Skeletal muscle satellite cell (primary cell): Measurements from ENCODE around the gene SKOR1. TPM values are rescaled to one million over a fixed set of nuclear protein-coding genes. Genes with fewer than 3 reads are reported as not detected.

ENCODE experiments used
- H3K27me3 ChIP-seq: 2 replicates; pipeline ENCODE4 v1.7.0; 2013; ENCODE audit warnings: low read length; ENCODE audit not compliant: control insufficient read depth, insufficient read depth
- H3K36me3 ChIP-seq: 2 replicates; pipeline ENCODE4 v1.7.0; 2013; ENCODE audit warnings: mild to moderate bottlenecking, control low read depth, low read length; ENCODE audit not compliant: insufficient read depth
- H3K4me1 ChIP-seq: 2 replicates; pipeline ENCODE4 v1.7.0; 2013; ENCODE audit warnings: low read length; ENCODE audit not compliant: control insufficient read depth, insufficient read depth
- H3K4me2 ChIP-seq: 2 replicates; pipeline ENCODE4 v1.7.0; 2013; ENCODE audit warnings: mild to moderate bottlenecking, low read length
- H3K4me3 ChIP-seq: 2 replicates; pipeline ENCODE4 v1.7.0; 2013; ENCODE audit warnings: low read length
- H3K9ac ChIP-seq: 2 replicates; pipeline ENCODE4 v1.7.0; 2013; ENCODE audit warnings: mild to moderate bottlenecking, low read depth, low read length, moderate library complexity
- H3K9me3 ChIP-seq: replicated peaks from 2 replicates; pipeline ENCODE4 v1.7.0; 2013; ENCODE audit warnings: mild to moderate bottlenecking, control low read depth, low read length
- total RNA-seq: library from RNA; depleted of rRNA; stranded (reverse); fragments of >200 nt; gene quantifications from 2 replicates; pipeline ENCODE4 v1.2.3, GENCODE V29; 2012; rRNA removed

Gene SKOR1, protein sequence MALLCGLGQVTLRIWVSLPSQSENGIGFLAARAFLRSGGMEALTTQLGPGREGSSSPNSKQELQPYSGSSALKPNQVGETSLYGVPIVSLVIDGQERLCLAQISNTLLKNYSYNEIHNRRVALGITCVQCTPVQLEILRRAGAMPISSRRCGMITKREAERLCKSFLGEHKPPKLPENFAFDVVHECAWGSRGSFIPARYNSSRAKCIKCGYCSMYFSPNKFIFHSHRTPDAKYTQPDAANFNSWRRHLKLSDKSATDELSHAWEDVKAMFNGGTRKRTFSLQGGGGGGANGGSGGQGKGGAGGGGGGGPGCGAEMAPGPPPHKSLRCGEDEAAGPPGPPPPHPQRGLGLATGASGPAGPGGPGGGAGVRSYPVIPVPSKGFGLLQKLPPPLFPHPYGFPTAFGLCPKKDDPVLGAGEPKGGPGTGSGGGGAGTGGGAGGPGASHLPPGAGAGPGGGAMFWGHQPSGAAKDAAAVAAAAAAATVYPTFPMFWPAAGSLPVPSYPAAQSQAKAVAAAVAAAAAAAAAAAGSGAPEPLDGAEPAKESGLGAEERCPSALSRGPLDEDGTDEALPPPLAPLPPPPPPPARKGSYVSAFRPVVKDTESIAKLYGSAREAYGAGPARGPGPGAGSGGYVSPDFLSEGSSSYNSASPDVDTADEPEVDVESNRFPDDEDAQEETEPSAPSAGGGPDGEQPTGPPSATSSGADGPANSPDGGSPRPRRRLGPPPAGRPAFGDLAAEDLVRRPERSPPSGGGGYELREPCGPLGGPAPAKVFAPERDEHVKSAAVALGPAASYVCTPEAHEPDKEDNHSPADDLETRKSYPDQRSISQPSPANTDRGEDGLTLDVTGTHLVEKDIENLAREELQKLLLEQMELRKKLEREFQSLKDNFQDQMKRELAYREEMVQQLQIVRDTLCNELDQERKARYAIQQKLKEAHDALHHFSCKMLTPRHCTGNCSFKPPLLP
- total RNA-seq = under 0.01 TPM in 1 of 2 replicates, not detected in the other

DNA sequence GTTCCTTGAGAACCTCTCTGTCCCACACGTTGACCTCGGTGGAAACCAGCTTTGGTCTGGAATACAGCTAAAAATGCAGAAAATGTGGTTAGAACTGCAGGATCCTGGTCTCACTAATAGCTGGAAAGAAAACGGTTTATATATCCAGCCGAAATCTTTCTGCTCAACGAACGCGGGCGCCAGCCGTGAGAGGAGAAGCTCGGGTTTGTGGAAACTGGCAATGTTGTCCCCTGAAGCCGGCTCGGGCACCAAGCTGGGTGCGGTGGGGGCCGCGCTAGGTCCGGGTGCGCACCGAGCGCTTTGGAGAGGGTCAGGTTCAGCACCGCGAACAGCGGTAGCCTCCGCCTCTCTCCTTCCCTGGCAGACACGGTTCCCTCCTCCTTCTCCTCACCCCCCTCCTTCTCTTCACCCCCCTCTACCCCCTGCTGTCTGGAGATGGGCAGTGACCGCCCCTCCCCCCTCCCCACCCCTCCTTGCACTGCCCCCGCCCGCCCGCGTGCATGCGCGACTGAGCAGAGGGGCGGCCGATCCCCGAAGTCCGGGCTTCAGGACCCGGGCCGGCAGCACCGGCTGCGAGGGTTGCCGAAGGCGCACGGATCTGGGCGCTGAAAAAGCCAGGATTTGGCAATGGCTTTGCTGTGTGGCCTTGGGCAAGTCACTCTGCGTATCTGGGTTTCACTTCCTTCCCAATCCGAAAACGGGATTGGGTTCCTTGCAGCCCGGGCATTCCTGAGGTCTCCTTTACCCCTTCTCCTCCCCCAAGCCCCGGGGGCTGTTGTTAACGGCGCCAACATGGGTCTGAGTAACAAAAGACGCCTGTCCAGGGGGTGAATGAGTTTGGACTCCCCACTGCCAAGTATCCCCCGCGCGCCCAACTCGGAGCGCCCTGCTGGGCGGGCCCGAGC lies at the start of gene SKOR1:
Gene SKOR1, plus strand, starts transcription at position 534 of the 905 bp plus-strand sequence. Its CDS starts 94 bp downstream, at position 628.
- Histone ChIP-seq H3K27me3 (peaks cover 86% of the 10 kb centered on the region), H3K9ac (no peak within 1 kb of the TSS), H3K4me1 (peaks cover 10% of the 10 kb centered on the region), H3K4me3 (peak within 1 kb of the TSS; percentile 57), H3K4me2 (peak within 1 kb of the TSS; percentile 78), H3K9me3 (peaks cover 4% of the 10 kb centered on the region), H3K36me3 (no peaks in the 10 kb centered on the region)

DNA sequence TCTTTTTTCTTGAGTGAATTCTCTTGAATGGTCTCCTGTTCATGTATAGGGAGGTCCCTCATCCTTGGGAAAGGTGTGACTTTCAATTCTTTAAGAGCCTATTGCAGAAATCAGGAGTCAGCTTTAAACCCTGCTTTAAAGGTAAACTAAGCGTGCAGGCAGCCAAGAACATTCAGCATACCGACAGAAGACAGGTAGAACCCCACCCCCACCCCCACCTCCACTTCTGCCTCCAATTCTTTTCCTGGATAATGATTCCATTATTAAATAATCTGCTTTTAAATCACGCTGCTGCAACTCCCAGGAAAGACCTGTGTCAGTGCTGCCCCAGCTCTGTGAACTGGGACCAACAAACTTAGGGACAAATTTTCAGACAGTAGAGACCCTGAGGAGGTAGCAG lies 49.3 kb upstream of the SKOR1 start:
- Histone ChIP-seq H3K9me3 (no peaks in the 10 kb centered on the region), H3K27me3 (no peaks in the 10 kb centered on the region), H3K4me1 (peaks cover 13% of the 10 kb centered on the region), H3K9ac (no peak overlapping the region), H3K4me3 (no peak overlapping the region), H3K4me2 (peak overlapping the region; percentile 11), H3K36me3 (no peaks in the 10 kb centered on the region)

DNA sequence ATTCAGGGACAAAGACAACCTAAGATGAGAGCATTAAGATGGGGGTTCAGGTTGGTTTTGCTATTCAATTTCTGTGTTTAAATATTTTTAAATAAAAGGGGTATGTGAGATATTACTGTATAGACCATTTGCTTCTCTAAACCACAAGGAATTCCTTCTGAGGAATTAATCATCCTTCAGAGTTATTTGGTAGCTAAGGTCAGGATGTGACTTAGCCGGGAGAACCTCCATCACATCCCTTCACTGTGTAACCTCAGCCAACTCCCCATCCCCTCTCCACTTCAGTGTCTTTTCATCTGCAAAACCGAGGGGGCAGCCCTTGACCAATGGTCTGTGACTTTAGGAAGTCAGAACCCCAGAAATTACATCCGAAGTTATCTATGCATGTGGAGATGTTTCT lies 48.7 kb upstream of the SKOR1 start:
- Histone ChIP-seq H3K9me3 (no peaks in the 10 kb centered on the region), H3K4me3 (no peak overlapping the region), H3K36me3 (no peaks in the 10 kb centered on the region), H3K4me2 (peak overlapping the region; percentile 11), H3K4me1 (peaks cover 13% of the 10 kb centered on the region), H3K27me3 (no peaks in the 10 kb centered on the region), H3K9ac (no peak overlapping the region)

DNA sequence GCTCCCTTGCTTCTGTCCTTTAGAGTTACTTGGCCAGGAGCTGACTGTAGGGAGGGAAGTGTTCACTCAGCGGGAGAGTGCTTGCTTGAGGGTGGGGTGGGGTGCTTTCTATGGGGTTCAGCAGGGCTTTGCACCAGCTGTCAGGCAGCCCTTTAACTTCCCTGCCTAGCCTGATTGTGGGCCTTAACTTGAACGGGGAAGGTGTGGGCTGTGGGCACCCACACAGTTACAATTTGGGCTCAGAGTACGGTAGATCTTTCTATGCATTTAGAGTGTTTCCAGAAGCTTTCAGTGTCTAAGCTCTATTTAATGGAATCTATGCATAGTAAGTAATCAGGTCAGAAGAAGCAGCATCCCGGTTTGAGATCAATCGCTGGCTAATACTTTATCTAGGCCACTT lies 48.2 kb upstream of the SKOR1 start:
- no peaks in the 10 kb centered on the region for H3K36me3 ChIP-seq
- no peak overlapping the region for H3K9ac ChIP-seq
- no peaks in the 10 kb centered on the region for H3K9me3 ChIP-seq
- no peaks in the 10 kb centered on the region for H3K27me3 ChIP-seq
- no peak overlapping the region for H3K4me3 ChIP-seq
- H3K4me2 ChIP-seq = no peak overlapping the region
- peaks cover 13% of the 10 kb centered on the region for H3K4me1 ChIP-seq

DNA sequence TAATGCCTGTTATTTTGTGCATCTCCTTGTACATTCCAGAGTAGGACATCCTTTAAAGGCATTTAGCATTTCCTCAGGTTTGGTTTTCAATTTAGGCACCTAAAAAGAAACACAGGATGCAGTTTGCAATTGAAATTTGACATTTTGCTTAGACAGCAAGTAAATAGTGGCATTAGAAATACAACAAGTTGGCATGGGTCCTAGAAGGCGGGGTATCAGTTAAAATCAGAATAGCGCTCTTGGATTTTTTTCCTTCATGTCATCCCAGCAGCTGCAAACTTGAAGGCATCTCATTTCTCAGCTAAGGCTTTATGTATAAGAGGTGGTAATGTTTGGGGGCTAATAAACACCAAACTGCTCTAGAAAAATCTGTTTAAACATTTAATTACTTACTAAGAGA lies 47.5 kb upstream of the SKOR1 start:
- Histone ChIP-seq H3K27me3 (no peaks in the 10 kb centered on the region), H3K4me3 (no peak overlapping the region), H3K4me2 (no peak overlapping the region), H3K9ac (no peak overlapping the region), H3K36me3 (no peaks in the 10 kb centered on the region), H3K9me3 (no peaks in the 10 kb centered on the region), H3K4me1 (peaks cover 13% of the 10 kb centered on the region)

DNA sequence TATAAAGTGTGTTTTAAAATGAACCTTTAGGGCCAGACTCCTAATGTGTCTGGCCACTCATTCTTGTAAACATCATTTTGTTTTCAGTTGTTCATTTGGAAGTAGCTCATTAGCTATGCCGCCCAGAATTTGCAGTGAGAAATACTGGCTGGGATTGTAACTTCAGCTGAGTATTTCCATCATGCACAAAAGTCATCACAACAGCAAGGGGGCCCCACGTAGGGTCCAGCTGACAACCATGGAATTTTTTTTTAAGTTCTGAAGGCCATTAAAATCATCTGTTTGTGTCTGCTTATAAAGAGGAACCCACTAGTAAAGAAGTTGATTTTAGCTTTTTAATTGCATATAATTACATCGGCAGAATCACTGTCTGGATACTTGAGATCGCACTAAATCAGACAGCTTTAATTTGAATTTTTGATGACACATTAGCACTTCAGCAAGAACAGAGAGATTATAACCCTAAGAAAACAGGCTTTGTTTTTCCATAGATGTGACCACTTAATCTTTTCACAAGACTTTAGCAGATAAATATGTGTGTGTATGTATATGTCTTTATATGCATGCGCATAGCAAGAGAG lies 46.3 kb upstream of the SKOR1 start:
- peaks cover 13% of the 10 kb centered on the region for H3K4me1 ChIP-seq
- no peaks in the 10 kb centered on the region for H3K27me3 ChIP-seq
- H3K9ac ChIP-seq = no peak overlapping the region
- no peak overlapping the region for H3K4me2 ChIP-seq
- no peak overlapping the region for H3K4me3 ChIP-seq
- H3K36me3 ChIP-seq = no peaks in the 10 kb centered on the region
- H3K9me3 ChIP-seq = no peaks in the 10 kb centered on the region

DNA sequence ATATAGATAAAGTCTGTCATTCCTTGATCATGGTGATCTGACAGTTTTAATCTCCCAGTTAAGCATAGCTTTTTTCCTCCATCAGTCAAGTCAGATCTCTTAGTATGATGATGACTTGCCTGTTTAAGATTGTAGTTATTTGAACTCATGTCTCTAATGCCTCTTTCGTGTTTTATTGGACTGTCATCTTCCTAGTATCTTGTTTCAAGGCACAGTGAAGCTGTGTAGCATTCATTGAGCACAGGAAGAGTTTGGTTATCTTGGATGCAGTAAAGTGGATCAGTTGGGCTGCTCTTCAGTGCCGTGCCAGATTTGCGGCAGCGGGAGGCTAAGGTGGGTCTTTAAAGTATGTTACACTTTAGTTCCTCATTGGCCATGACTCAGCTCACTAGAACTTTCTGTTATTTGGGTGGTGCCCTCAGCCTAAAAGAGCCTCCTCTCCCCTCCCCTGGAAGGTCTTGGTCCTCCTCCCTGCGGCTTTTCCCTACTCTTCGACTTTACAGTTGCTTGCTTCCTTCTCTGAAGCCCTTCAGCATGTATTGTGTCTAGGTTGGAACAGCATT lies 45.7 kb upstream of the SKOR1 start:
- Histone ChIP-seq H3K36me3 (no peaks in the 10 kb centered on the region), H3K4me3 (no peak overlapping the region), H3K4me2 (no peak overlapping the region), H3K9ac (no peak overlapping the region), H3K9me3 (no peaks in the 10 kb centered on the region), H3K27me3 (no peaks in the 10 kb centered on the region), H3K4me1 (peaks cover 13% of the 10 kb centered on the region)

DNA sequence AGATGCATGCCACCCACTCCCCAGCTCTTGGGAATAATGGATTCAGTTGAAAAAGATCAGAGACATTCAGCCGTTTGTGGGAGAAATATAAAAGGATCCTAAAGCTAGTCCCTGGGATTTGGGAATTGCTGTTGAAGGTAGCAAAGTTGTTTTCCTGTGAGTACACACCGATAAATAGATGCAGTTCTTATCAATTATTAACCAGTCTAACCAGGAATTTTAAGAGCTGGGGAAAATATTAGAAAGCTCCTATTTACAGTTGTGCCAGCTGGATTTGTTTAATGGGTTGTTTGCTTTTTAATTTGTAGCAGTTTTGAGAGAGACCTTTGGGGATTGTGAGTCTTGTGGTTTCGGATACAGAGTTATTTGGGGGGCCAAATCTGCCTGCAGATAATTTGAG lies 44.2 kb upstream of the SKOR1 start:
- no peak overlapping the region for H3K9ac ChIP-seq
- H3K9me3 ChIP-seq = no peaks in the 10 kb centered on the region
- H3K27me3 ChIP-seq = no peaks in the 10 kb centered on the region
- H3K4me1 ChIP-seq = peaks cover 13% of the 10 kb centered on the region
- H3K36me3 ChIP-seq = peaks cover 2% of the 10 kb centered on the region
- H3K4me3 ChIP-seq = no peak overlapping the region
- H3K4me2 ChIP-seq = no peak overlapping the region

DNA sequence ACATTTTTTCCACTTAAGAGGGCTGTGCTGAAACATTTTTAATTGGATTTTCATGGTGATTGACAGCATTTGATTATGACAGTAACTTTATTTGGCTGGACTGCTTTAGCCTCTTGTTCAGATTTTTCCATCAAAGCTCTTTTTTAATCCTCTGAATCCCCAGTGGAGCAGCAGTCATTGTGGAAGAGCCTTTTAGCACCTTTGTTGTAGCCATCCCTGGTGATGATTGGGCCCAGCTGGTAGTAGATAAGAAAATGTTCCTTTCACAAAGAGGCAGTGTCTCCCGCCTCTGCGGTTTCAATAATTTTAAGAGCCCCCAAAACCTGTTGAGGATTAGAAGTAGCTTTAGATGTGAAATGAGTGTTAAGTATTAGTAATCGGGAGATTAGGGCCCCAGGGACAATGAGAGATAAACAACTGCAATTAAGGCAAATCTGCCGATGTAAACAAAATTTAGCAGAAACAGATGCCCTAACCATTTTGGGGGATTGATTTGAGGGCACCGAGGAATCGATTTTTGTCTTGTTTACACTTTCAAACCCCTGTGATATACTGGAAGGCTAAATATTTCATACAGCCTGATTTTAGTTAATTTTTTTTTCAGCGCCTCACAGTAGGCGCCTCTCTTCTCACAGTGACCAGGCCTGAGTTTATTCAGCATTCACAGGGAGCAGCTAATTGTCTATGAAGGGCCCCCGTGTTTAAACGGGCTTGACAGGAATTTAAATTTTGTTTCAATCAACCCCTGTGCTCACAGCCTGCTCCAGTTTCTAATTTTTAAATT lies 43.2 kb upstream of the SKOR1 start:
- no peaks in the 10 kb centered on the region for H3K9me3 ChIP-seq
- H3K9ac ChIP-seq = no peak overlapping the region
- no peaks in the 10 kb centered on the region for H3K27me3 ChIP-seq
- no peak overlapping the region for H3K4me3 ChIP-seq
- H3K4me2 ChIP-seq = no peak overlapping the region
- peaks cover 3% of the 10 kb centered on the region for H3K4me1 ChIP-seq
- peaks cover 2% of the 10 kb centered on the region for H3K36me3 ChIP-seq

DNA sequence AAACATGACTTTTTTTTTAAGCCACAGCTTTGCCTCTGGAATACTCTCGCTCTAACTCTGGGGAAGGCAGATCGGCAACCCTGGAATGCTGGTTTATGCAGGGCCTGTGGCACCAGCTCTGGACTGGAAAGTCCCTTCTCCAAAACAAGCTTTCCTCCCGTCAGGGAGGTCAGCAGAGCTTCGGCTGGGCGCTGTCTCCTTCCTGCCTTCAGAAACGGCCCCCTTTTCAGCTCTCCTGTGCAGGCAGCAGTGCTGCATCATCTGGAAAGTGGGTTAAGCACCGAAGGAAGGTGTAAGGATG lies 42.7 kb upstream of the SKOR1 start:
- no peak overlapping the region for H3K4me3 ChIP-seq
- no peaks in the 10 kb centered on the region for H3K9me3 ChIP-seq
- H3K4me2 ChIP-seq = no peak overlapping the region
- peaks cover 3% of the 10 kb centered on the region for H3K4me1 ChIP-seq
- peaks cover 2% of the 10 kb centered on the region for H3K36me3 ChIP-seq
- H3K9ac ChIP-seq = no peak overlapping the region
- H3K27me3 ChIP-seq = no peaks in the 10 kb centered on the region
